ENCODE data around the gene PAPPA. TPM values are rescaled to one million over a fixed set of nuclear protein-coding genes. Genes with fewer than 3 reads are reported as not detected.

PAPPA gene
- total and polyA plus RNA-seq, 9 of the 15 experiments (the other 6 are each of a cell fraction or from before 2014, with no cell fraction given) = 0.06 to 0.18 (median 0.11) TPM

GRCh38 chr9:116425244-116425643 lies 271.7 kb downstream of the PAPPA start:
- Histone ChIP-seq H3K79me2 (ENCODE audit: control insufficient read depth, insufficient read depth, low read length) (no peaks in the 10 kb centered on the region), H3K27ac (ENCODE audit: extremely low read depth, low read depth, low read length) (no peak overlapping the region), H3K27me3 (ENCODE audit: control insufficient read depth in 2 of 2, insufficient read depth in 2 of 2, low read length in 2 of 2) (no peaks in the 10 kb centered on the region), H3K4me1 (replicated peaks in 1 of 2; ENCODE audit: control insufficient read depth in 2 of 2, insufficient read depth in 2 of 2, low read length in 2 of 2) (peaks cover 10 to 35% of the 10 kb centered on the region in 2 experiments), H3K9me1 (ENCODE audit: control insufficient read depth, insufficient read depth, low read length) (no peaks in the 10 kb centered on the region), H3K9me3 (replicated peaks; ENCODE audit: control insufficient read depth, insufficient read depth, low read depth, low read length) (no peaks in the 10 kb centered on the region), H3K9ac (ENCODE audit: insufficient read depth in 1 of 2, low read depth in 2 of 2, low read length in 2 of 2) (no peak overlapping the region), H3K4me3 (no peak overlapping the region), H3K4me2 (ENCODE audit: insufficient read depth, low read length) (no peak overlapping the region), H2AFZ (ENCODE audit: low read depth, low read length) (0 out of 2 replicates have a peak overlapping the region, but pooled peaks have one; percentile 15), H3K36me3 (ENCODE audit: control insufficient read depth, insufficient read depth, low read length) (no peaks in the 10 kb centered on the region), H4K20me1 (replicated peaks; ENCODE audit: control insufficient read depth, insufficient read depth, low read length) (no peaks in the 10 kb centered on the region)
- peak; percentile 49 for ATAC-seq
- BruUV-seq (replicated peaks) = no TSS peak
- no peak for DNase-seq (ENCODE audit: extremely low read depth in 1 of 4, low spot score in 3 of 4)
- 85% methylated on average over 2 of the region's 2 CpGs for WGBS (ENCODE audit: insufficient coverage, low coverage, missing lambda C conversion rate)
- no peak for FAIRE-seq
- in situ Hi-C loops (cut with MboI) = no loop called here
- ChIA-PET POLR2A (interaction anchor here (1.2 kb wide), 1 partner anchor 8 kb away, joined by 3 read pairs; no protein-coding TSS in a partner anchor), CTCF (ENCODE audit: low intra/inter-chr PET ratio) (no interaction called here)
- TF ChIP-seq ZNF695 (CRISPR knock-in tag; IDR thresholded peaks at IDR 0.05) (no peak), CTCF (IDR thresholded peaks at IDR 0.05 in 2 of 3, conservative IDR thresholded peaks at IDR 0.05 in 1 of 3; ENCODE audit: insufficient read depth in 2 of 3, low read depth in 1 of 3, low read length in 3 of 3) (peak in 2 of 3 experiments; percentile 28 to 37; a peak in 3 of 6 replicates), POLR2A (conservative IDR thresholded peaks at IDR 0.05) (no peak), ZNF830 (CRISPR knock-in tag; IDR thresholded peaks at IDR 0.05) (no peak), MCM5 (IDR thresholded peaks at IDR 0.05; ENCODE audit: low read depth) (no peak), NR2C1 (IDR thresholded peaks at IDR 0.05) (peak; percentile 64), NR2C1 (tag; IDR thresholded peaks at IDR 0.05) (peak; percentile 54)
- intact Hi-C loops (cut with micrococcal nuclease) = no loop called here
